ENCODE results near the gene HHLA2.

DNA sequence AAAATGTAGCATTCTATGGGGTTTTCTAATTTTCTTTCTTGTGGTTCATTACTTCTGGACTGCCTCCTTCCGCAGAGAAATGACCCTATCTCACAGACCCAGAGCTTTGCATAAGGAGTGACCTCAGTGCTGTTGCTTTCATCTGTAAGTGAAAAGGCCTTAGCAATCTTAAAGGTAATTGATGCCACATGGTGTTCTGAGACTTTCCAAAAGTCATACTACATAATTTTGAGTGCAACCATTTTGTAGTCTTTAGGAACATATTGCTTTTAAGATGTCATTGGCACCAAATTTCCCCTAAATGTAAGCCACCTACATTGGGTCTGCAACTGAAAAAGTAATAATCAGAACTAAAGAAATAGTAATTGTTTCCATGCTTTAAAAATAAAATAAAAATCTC, 9.2 kb upstream of the HHLA2 start:
- TF ChIP-seq EZH2 (IDR thresholded peaks at IDR 0.05) (no peak), POLR2AphosphoS5 (IDR thresholded peaks at IDR 0.05; ENCODE audit: borderline replicate concordance, low read depth, low read length) (no peak)

Data from SK-N-MC (cell line).